Hematopoietic multipotent progenitor cell treated with erythropoietin and hydrocortisone succinate and interleukin-3 and kit ligand, for 4 days (in vitro differentiated cells): Measurements from ENCODE around the gene CFAP61.
"Not testable (repeated sequence)": the region's sequence is repeated elsewhere in the genome, so short reads cannot be mapped to it uniquely, and the experiment has no call there.

Experiments
- DNase-seq: peaks from one replicate; pipeline ENCODE4 v3.0.0-alpha.2; 2015

The CFAP61 gene

GRCh38 chr20:20095114-20095872, 43.0 kb downstream of the CFAP61 start:
- no peak for DNase-seq

GRCh38 chr20:20096421-20096820, 44.1 kb downstream of the CFAP61 start:
- no peak for DNase-seq

GRCh38 chr20:20100881-20101280, 48.5 kb downstream of the CFAP61 start:
- DNase-seq: no peak

- no peak for DNase-seq
These were observed 49.8 kb downstream of the CFAP61 start for GRCh38 chr20:20102163-20102562.

GRCh38 chr20:20102716-20103258, 50.5 kb downstream of the CFAP61 start:
- DNase-seq: no peak

- DNase-seq: no peak
These were observed 51.2 kb downstream of the CFAP61 start for GRCh38 chr20:20103486-20103885.

GRCh38 chr20:20123187-20123586, 70.9 kb downstream of the CFAP61 start:
- not testable (repeated sequence) for DNase-seq

GRCh38 chr20:20130399-20130798, 78.1 kb downstream of the CFAP61 start:
- DNase-seq: peak; percentile 18

- no peak for DNase-seq
These were observed 82.7 kb downstream of the CFAP61 start for GRCh38 chr20:20134941-20135575.

GRCh38 chr20:20136313-20136712, 84.0 kb downstream of the CFAP61 start:
- DNase-seq: no peak

GRCh38 chr20:20137851-20138250, 85.5 kb downstream of the CFAP61 start:
- DNase-seq: no peak

- no peak for DNase-seq
These were observed 86.2 kb downstream of the CFAP61 start for GRCh38 chr20:20138301-20139064.

GRCh38 chr20:20139403-20139802, 87.1 kb downstream of the CFAP61 start:
- DNase-seq: no peak

GRCh38 chr20:20143165-20143564, 90.8 kb downstream of the CFAP61 start:
- no peak for DNase-seq

- no peak for DNase-seq
These were observed 91.3 kb downstream of the CFAP61 start for GRCh38 chr20:20143646-20144045.

GRCh38 chr20:20148779-20149178, 96.4 kb downstream of the CFAP61 start:
- DNase-seq: no peak

GRCh38 chr20:20150241-20150640, 97.9 kb downstream of the CFAP61 start:
- DNase-seq: no peak

- DNase-seq: no peak
These were observed 108.2 kb downstream of the CFAP61 start for GRCh38 chr20:20160520-20160919.

GRCh38 chr20:20161611-20162010, 109.3 kb downstream of the CFAP61 start:
- DNase-seq: no peak

GRCh38 chr20:20167698-20168097, 115.4 kb downstream of the CFAP61 start:
- no peak for DNase-seq

GRCh38 chr20:20173254-20173653, 120.9 kb downstream of the CFAP61 start:
- DNase-seq: no peak

- no peak for DNase-seq
These were observed 121.9 kb downstream of the CFAP61 start for GRCh38 chr20:20174089-20174835.

GRCh38 chr20:20181322-20181721, 129.0 kb downstream of the CFAP61 start:
- DNase-seq: no peak
